Liver (tissue), 3 donors: Measurements from ENCODE around the gene SOX6.

Experiments used
- ATF3 ChIP-seq: IDR thresholded peaks from 2 replicates; pipeline ENCODE4 v1.6.1; 2016; ENCODE audit warnings: antibody characterized with exemption
- CTCF ChIP-seq: fragments of 150-350 bp; IDR thresholded peaks from 2 replicates; pipeline ENCODE4 v1.5.1; 2017; ENCODE audit warnings: improper control_type of control experiment, low read depth, low read length; ENCODE audit not compliant: missing input control
- JUND ChIP-seq, 2 donors: IDR thresholded peaks; 2 replicates each; pipeline ENCODE4 v1.6.1; 2016; ENCODE audit warnings: antibody characterized with exemption in 2 of 2
- NR2F2 ChIP-seq: IDR thresholded peaks from 2 replicates; pipeline ENCODE4 v1.6.1; 2016; ENCODE audit warnings: antibody characterized with exemption
- RAD21 ChIP-seq, 2 donors: IDR thresholded peaks; 2 replicates each; pipeline ENCODE4 v1.6.1; 2016; ENCODE audit warnings: antibody characterized with exemption in 2 of 2, mild to moderate bottlenecking in 2 of 2
- REST ChIP-seq: IDR thresholded peaks from 2 replicates; pipeline ENCODE4 v1.6.1; 2016; ENCODE audit warnings: antibody characterized with exemption, mild to moderate bottlenecking
- SP1 ChIP-seq: IDR thresholded peaks from 2 replicates; pipeline ENCODE4 v1.6.1; 2018; ENCODE audit warnings: antibody characterized with exemption, mild to moderate bottlenecking
- YY1 ChIP-seq: IDR thresholded peaks from 2 replicates; pipeline ENCODE4 v1.6.1; 2016; ENCODE audit warnings: antibody characterized with exemption, mild to moderate bottlenecking
- donor health status: healthy.
- donor health status: healthy.

GRCh38 chr11:15971215-15971546 is 385.2 kb downstream of the SOX6 start:
- TF ChIP-seq SP1 (no peak), CTCF (no peak), YY1 (no peak), RAD21 (IDR thresholded peaks at IDR 0.05) (no peak), ATF3 (no peak), REST (no peak), JUND (IDR thresholded peaks at IDR 0.05) (no peak), NR2F2 (no peak)
